HCT116 (cell line): ENCODE data around the gene RPL10A. TPM values are rescaled to one million over a fixed set of nuclear protein-coding genes. Genes with fewer than 3 reads are reported as not detected.

ENCODE experiments used
- ATAC-seq: fragments of 200-7000 bp; cut with Tn5 transposase; 2 replicates; pipeline ENCODE4 v1.9.1; 2020; ENCODE audit warnings: mild to moderate bottlenecking, moderate library complexity
- BruUV-seq: library from RNA; stranded (reverse); fragments of 400-500 nt; replicated peaks from 2 replicates; lab custom pipeline; 2021; lab: Mats Ljungman, UMichigan
- CTCF ChIA-PET: fragments of 300-600 bp; sonication (Branson Sonifier 250); formaldehyde crosslinking; loops from one replicate; lab custom pipeline; 2021; ENCODE audit warnings: antibody characterized with exemption; lab: Charles Lee
- POLR2A ChIA-PET: fragments of 300-600, 350-600 bp; sonication (Branson Sonifier 250); formaldehyde crosslinking; loops from one replicate; lab custom pipeline; 2021; ENCODE audit warnings: antibody characterized with exemption; lab: Charles Lee
- RAD21 ChIA-PET, 2 experiments: fragments of 300-600 bp; sonication (Branson Sonifier 250); formaldehyde crosslinking; loops; one replicate each; lab custom pipeline; 2023; ENCODE audit warnings: low total read pairs in 2 of 2; ENCODE audit not compliant: uncharacterized antibody in 2 of 2, unreplicated experiment in 2 of 2, low non-redundant PET in 1 of 2; lab: Charles Lee
- DNase-seq: peaks from one replicate; pipeline ENCODE4 v3.0.0-alpha.2; 2010; ENCODE audit warnings: low read depth, low spot score
- H2AFZ ChIP-seq: fragments of 200-600 bp; shearing (Covaris generic), sonication (generic); 2 replicates; pipeline ENCODE4 v1.6.1; 2017; ENCODE audit warnings: low read depth, mixed run types, mixed read lengths, antibody characterized with exemption, low read length; ENCODE audit not compliant: poor library complexity, severe bottlenecking
- H3K27ac ChIP-seq: 2 replicates; pipeline ENCODE4 v1.5.1; 2012; ENCODE audit warnings: low read depth, low read length
- H3K27me3 ChIP-seq: fragments of 200-600 bp; sonication (generic); 2 replicates; pipeline ENCODE4 v1.6.1; 2016; ENCODE audit warnings: mixed run types, low read length, mixed read lengths; ENCODE audit not compliant: insufficient read depth
- H3K36me3 ChIP-seq, 2 experiments: fragments of 200-500 bp in 1 of 2; fragments of 200-600 bp in 1 of 2; sonication (Bioruptor generic) in 1 of 2; sonication (generic) in 1 of 2; 2 replicates each; pipeline versions ENCODE4 v1.5.1 to v1.6.1; 2014 to 2016; ENCODE audit warnings: low read length in 2 of 2, inconsistent platforms in 1 of 2, mixed read lengths in 1 of 2, mixed run types in 1 of 2; ENCODE audit not compliant: insufficient read depth in 2 of 2, control insufficient read depth in 1 of 2
- H3K4me1 ChIP-seq, 2 experiments: fragments of 200-600 bp in 1 of 2; sonication (generic) in 1 of 2; 2 replicates each; pipeline versions ENCODE4 v1.5.1 to v1.6.1; 2012 to 2017; ENCODE audit warnings: low read length in 2 of 2, inconsistent platforms in 1 of 2, mild to moderate bottlenecking in 1 of 2, mixed read lengths in 1 of 2, mixed run types in 1 of 2, moderate library complexity in 1 of 2; ENCODE audit not compliant: insufficient read depth in 2 of 2, control insufficient read depth in 1 of 2
- H3K4me2 ChIP-seq: fragments of 200-600 bp; sonication (generic); 2 replicates; pipeline ENCODE4 v1.6.1; 2017; ENCODE audit warnings: mixed run types, low read length, mixed read lengths
- H3K4me3 ChIP-seq, 2 experiments: fragments of 200-600 bp in 1 of 2; sonication (generic) in 1 of 2; replicated peaks in 1 of 2; 2 replicates each; pipeline ENCODE4 v1.5.1; 2011 to 2016; ENCODE audit warnings: low read length in 2 of 2, control low read depth in 1 of 2, low read depth in 1 of 2, mild to moderate bottlenecking in 1 of 2, mixed read lengths in 1 of 2, mixed run types in 1 of 2
- H3K79me2 ChIP-seq: fragments of 200-600 bp; sonication (generic); 2 replicates; pipeline ENCODE4 v1.6.1; 2017; ENCODE audit warnings: mild to moderate bottlenecking, mixed run types, low read length, moderate library complexity, mixed read lengths; ENCODE audit not compliant: insufficient read depth
- H3K9ac ChIP-seq: fragments of 200-600 bp; sonication (generic); 2 replicates; pipeline ENCODE4 v1.6.1; 2016; ENCODE audit warnings: low read length, mixed read lengths
- H3K9me2 ChIP-seq: fragments of 200-600 bp; sonication (generic), shearing (Covaris generic); 2 replicates; pipeline ENCODE4 v1.6.1; 2017; ENCODE audit warnings: mixed run types, mild to moderate bottlenecking, moderate library complexity; ENCODE audit not compliant: insufficient read depth
- H3K9me3 ChIP-seq, 2 experiments: fragments of 200-500 bp in 1 of 2; fragments of 200-600 bp in 1 of 2; sonication (Bioruptor generic) in 1 of 2; sonication (generic) in 1 of 2; 2 replicates each; pipeline ENCODE4 v1.6.1; 2014 to 2017; ENCODE audit warnings: low read length in 2 of 2, mixed read lengths in 2 of 2, inconsistent platforms in 1 of 2, low read depth in 1 of 2, mild to moderate bottlenecking in 1 of 2, mixed run types in 1 of 2, moderate library complexity in 1 of 2; ENCODE audit not compliant: control insufficient read depth in 1 of 2, insufficient read depth in 1 of 2
- H4K20me1 ChIP-seq: fragments of 200-600 bp; sonication (generic), shearing (Covaris generic); 2 replicates; pipeline ENCODE4 v1.6.1; 2017; ENCODE audit warnings: mixed run types, mild to moderate bottlenecking, moderate library complexity; ENCODE audit not compliant: insufficient read depth
- EGR1 ChIP-seq: IDR thresholded peaks from 2 replicates; pipeline ENCODE4 v1.6.1; 2012; ENCODE audit warnings: low read depth
- FOSL1 ChIP-seq: IDR thresholded peaks from 2 replicates; pipeline ENCODE4 v1.6.1; 2012; ENCODE audit warnings: low read depth
- JUND ChIP-seq: IDR thresholded peaks from 2 replicates; pipeline ENCODE4 v1.6.1; 2012
- POLR2A ChIP-seq: IDR thresholded peaks from 2 replicates; pipeline ENCODE4 v1.7.0; 2011; ENCODE audit warnings: borderline replicate concordance; ENCODE audit not compliant: insufficient read depth, insufficient read length; ENCODE audit errors: extremely low read depth
- POLR2AphosphoS5 ChIP-seq: IDR thresholded peaks from 2 replicates; pipeline ENCODE4 v1.6.1; 2011; ENCODE audit warnings: mild to moderate bottlenecking, low read depth, low read length, moderate library complexity
- RAD21 ChIP-seq: IDR thresholded peaks from 2 replicates; pipeline ENCODE4 v1.6.1; 2012; ENCODE audit warnings: low read depth, mild to moderate bottlenecking
- SP1 ChIP-seq: IDR thresholded peaks from 2 replicates; pipeline ENCODE4 v1.6.1; 2012; ENCODE audit warnings: low read depth
- SRF ChIP-seq: IDR thresholded peaks from 2 replicates; pipeline ENCODE4 v1.6.1; 2012; ENCODE audit warnings: low read depth
- TCF7L2 ChIP-seq: IDR thresholded peaks from 2 replicates; pipeline ENCODE4 v1.7.0; 2011; ENCODE audit warnings: borderline replicate concordance, inconsistent platforms; ENCODE audit not compliant: insufficient read depth, insufficient read length; ENCODE audit errors: extremely low read depth
- YY1 ChIP-seq: IDR thresholded peaks from 2 replicates; pipeline ENCODE4 v1.6.1; 2011; ENCODE audit warnings: low read length, low read depth, moderate library complexity, mild to moderate bottlenecking; ENCODE audit not compliant: insufficient replicate concordance; ENCODE audit errors: extremely low read depth
- ZFX ChIP-seq: fragments of 450-650 bp; IDR thresholded peaks from 2 replicates; pipeline ENCODE4 v1.6.1; 2017
- ZNF274 ChIP-seq: fragments of 200-500 bp; sonication (Bioruptor generic); IDR thresholded peaks from 2 replicates; pipeline ENCODE4 v1.6.1; 2014; ENCODE audit warnings: mild to moderate bottlenecking, low read depth, low read length, inconsistent platforms
- intact Hi-C: fragments of 100-400 bp; cut with micrococcal nuclease; formaldehyde crosslinking; loops from 2 replicates; pipeline ENCODE4 v1.10.0; 2022
- total RNA-seq: library from RNA; stranded (reverse); gene quantifications from one replicate; pipeline ENCODE4 v1.2.1, GENCODE V29; 2021; ENCODE audit not compliant: unreplicated experiment
- TF ChIP-seq, protein P1 (sequence below): IDR thresholded peaks from 2 replicates; pipeline ENCODE4 v1.6.1; 2012
- TF ChIP-seq, protein P2 (sequence below): IDR thresholded peaks from 2 replicates; pipeline ENCODE4 v1.6.1; 2011; ENCODE audit warnings: mild to moderate bottlenecking, low read length, moderate library complexity; ENCODE audit not compliant: insufficient replicate concordance; ENCODE audit errors: extremely low read depth
- TF ChIP-seq, protein P3 (sequence below), 3 experiments: fragments of 200-600 bp in 1 of 3; sonication (generic) in 1 of 3; IDR thresholded peaks in 2 of 3; conservative IDR thresholded peaks in 1 of 3; 2 replicates each; pipeline ENCODE4 v1.5.1; 2012 to 2017; ENCODE audit warnings: low read depth in 2 of 3, low read length in 2 of 3, antibody characterized with exemption in 1 of 3, borderline replicate concordance in 1 of 3, control low read depth in 1 of 3, mild to moderate bottlenecking in 1 of 3, mixed read lengths in 1 of 3, mixed run types in 1 of 3, moderate library complexity in 1 of 3; ENCODE audit not compliant: insufficient read depth in 1 of 3

The RPL10A gene
- total RNA-seq, 1 experiment from 2014 or later = 1,981 TPM

GRCh38 chr6:35510916-35511561, 42.8 kb downstream of the RPL10A start:
- Histone ChIP-seq H2AFZ (no peak overlapping the region), H3K9me3 (no peaks in the 10 kb centered on the region)
- TF ChIP-seq RAD21 = no peak
- TF ChIP-seq, protein P1, sequence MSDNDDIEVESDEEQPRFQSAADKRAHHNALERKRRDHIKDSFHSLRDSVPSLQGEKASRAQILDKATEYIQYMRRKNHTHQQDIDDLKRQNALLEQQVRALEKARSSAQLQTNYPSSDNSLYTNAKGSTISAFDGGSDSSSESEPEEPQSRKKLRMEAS = no peak
- no peak for TF ChIP-seq POLR2A
- no peak for TF ChIP-seq YY1
- TF ChIP-seq EGR1 = no peak
- TF ChIP-seq, protein P2, sequence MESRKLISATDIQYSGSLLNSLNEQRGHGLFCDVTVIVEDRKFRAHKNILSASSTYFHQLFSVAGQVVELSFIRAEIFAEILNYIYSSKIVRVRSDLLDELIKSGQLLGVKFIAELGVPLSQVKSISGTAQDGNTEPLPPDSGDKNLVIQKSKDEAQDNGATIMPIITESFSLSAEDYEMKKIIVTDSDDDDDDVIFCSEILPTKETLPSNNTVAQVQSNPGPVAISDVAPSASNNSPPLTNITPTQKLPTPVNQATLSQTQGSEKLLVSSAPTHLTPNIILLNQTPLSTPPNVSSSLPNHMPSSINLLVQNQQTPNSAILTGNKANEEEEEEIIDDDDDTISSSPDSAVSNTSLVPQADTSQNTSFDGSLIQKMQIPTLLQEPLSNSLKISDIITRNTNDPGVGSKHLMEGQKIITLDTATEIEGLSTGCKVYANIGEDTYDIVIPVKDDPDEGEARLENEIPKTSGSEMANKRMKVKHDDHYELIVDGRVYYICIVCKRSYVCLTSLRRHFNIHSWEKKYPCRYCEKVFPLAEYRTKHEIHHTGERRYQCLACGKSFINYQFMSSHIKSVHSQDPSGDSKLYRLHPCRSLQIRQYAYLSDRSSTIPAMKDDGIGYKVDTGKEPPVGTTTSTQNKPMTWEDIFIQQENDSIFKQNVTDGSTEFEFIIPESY = no peak
- TF ChIP-seq, protein P3, sequence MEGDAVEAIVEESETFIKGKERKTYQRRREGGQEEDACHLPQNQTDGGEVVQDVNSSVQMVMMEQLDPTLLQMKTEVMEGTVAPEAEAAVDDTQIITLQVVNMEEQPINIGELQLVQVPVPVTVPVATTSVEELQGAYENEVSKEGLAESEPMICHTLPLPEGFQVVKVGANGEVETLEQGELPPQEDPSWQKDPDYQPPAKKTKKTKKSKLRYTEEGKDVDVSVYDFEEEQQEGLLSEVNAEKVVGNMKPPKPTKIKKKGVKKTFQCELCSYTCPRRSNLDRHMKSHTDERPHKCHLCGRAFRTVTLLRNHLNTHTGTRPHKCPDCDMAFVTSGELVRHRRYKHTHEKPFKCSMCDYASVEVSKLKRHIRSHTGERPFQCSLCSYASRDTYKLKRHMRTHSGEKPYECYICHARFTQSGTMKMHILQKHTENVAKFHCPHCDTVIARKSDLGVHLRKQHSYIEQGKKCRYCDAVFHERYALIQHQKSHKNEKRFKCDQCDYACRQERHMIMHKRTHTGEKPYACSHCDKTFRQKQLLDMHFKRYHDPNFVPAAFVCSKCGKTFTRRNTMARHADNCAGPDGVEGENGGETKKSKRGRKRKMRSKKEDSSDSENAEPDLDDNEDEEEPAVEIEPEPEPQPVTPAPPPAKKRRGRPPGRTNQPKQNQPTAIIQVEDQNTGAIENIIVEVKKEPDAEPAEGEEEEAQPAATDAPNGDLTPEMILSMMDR (IDR thresholded peaks at IDR 0.05 in 2 of 3, conservative IDR thresholded peaks at IDR 0.05 in 1 of 3; ENCODE audit: borderline replicate concordance in 1 of 3, insufficient read depth in 1 of 3, low read depth in 2 of 3, low read length in 2 of 3) = no peak
- no peak for TF ChIP-seq SRF
- no peak for TF ChIP-seq ZNF274
- TF ChIP-seq POLR2AphosphoS5 = no peak
- no peak for TF ChIP-seq JUND
- no peak for TF ChIP-seq ZFX
- TF ChIP-seq SP1 = no peak
- TF ChIP-seq TCF7L2 = no peak
- TF ChIP-seq FOSL1 = no peak
- TF ChIP-seq, all 23 proteins: peak for 0
- no peaks in the 10 kb centered on the region for H3K9me2 ChIP-seq
- no peak overlapping the region for H3K27ac ChIP-seq
- no TSS peak for BruUV-seq
- CTCF ChIA-PET = no interaction called here
- intact Hi-C loops = no loop called here
- DNase-seq (no peak), ATAC-seq (no peak)
- POLR2A ChIA-PET = no interaction called here
- H3K36me3 ChIP-seq = no peaks in the 10 kb centered on the region
- H3K27me3 ChIP-seq = no peaks in the 10 kb centered on the region
- H3K4me2 ChIP-seq = no peak overlapping the region
- RAD21 ChIA-PET = no interaction called here
- H3K4me1 ChIP-seq = no peaks in the 10 kb centered on the region
- no peak overlapping the region for H3K4me3 ChIP-seq
- no peaks in the 10 kb centered on the region for H4K20me1 ChIP-seq
- no peaks in the 10 kb centered on the region for H3K79me2 ChIP-seq
- no peak overlapping the region for H3K9ac ChIP-seq
